DMS 273 treated with DMSO at 0.1 percent for 48 hours (cell line): ENCODE results near the gene MCRIP2.
A peak's percentile ranks its signal among the peaks of the same experiment; 100 is the strongest.
"Not testable (repeated sequence)": the region's sequence is repeated elsewhere in the genome, so short reads cannot be mapped to it uniquely, and the experiment has no call there.

Source experiments
- DNase-seq: peaks from one replicate; lab custom pipeline; 2025; lab: John Stamatoyannopoulos, UW

The MCRIP2 gene

DNA sequence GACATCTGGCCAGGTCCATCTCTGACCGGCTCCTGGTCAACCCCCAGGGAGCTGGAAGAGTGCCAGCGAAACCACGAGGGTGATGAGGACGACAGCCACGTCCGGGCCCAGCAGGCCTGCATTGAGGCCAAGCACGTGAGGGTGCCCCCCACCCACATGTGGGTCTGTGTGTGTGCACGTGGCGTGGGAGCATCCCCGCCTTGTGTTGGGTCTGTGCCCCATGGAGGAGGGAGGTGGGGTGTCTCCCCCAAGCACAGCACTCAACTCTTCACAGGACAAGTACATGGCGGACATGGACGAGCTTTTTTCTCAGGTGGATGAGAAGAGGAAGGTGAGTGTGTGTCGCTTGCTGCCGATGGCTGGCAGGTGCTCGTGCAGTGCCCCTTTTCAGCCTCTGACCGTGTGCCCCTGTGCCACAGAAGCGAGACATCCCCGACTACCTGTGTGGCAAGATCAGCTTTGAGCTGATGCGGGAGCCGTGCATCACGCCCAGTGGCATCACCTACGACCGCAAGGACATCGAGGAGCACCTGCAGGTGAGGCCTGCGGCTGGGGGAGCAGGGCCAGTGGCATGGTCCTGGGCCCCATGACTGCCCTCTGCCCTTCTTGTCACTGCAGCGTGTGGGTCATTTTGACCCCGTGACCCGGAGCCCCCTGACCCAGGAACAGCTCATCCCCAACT is 40.3 kb downstream of the MCRIP2 start:
- DNase-seq, result no peak

DNA sequence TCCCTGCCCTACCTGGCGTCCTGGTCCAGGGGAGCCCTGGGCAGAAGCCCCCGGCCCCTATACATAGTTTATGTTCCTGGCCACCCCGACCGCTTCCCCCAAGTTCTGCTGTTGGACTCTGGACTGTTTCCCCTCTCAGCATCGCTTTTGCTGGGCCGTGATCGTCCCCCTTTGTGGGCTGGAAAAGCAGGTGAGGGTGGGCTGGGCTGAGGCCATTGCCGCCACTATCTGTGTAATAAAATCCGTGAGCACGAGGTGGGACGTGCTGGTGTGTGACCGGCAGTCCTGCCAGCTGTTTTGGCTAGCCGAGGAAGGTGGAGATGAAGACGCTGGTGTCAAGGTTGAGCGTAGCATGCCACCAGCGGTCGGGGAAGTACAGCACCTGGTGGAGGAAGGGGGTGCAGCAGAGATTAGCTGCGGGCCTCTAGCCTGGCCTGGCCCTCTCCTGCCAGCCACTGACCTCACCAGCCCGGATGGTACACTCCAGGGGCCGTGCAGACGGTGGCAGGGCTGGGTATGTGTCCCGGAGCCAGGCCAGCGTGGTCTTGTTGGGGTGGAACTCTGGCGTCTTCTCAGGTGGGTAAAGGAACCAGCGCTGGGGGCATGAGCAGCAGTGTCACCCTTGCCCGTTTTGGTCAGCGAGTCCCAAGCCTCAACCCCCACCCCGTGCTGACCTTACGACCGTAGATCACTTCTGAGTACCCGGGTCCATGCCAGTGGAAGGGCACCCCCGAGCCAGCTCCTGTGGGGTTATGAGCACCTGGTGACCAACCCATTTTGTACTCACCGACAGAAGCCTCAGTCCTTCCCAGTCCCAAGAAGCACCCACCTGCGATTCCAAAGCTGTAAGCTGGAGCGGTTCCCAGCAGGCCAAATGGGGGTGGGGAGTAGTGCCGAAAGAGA is 41.1 kb downstream of the MCRIP2 start:
- no peak for DNase-seq

DNA sequence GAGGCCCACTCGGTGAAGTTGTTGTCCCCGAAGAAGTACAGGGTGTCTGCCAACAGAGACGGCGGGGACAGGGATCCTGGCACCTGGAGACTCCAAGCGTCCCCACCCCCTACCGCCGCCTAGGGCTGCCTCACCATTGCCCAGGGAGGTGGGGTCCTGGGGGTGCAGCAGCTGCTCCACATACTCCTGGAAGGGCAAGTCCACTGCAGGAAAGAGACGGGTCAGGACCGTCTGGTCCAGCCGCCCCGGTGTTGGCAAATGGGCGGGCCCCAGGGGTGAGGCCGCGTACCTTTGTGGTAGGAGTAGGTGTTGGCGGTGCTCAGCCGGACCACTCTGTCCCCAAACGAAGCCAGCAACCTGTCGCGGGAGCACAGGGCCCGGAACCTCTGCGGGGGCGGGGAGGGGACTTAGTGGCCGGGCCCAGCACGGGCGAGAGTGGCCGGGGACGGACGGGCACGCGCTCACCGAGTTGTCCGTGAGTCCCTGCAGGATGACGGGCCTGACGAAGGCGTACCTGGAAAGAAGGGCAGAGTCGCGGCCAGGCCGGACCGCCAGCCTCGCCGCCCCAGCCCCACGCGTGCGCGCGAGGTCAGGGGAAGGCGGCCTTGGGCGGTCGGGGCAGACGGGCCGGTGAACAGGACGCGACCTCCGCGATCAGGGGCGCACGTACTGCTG is 41.9 kb downstream of the MCRIP2 start:
- DNase-seq, result no peak

DNA sequence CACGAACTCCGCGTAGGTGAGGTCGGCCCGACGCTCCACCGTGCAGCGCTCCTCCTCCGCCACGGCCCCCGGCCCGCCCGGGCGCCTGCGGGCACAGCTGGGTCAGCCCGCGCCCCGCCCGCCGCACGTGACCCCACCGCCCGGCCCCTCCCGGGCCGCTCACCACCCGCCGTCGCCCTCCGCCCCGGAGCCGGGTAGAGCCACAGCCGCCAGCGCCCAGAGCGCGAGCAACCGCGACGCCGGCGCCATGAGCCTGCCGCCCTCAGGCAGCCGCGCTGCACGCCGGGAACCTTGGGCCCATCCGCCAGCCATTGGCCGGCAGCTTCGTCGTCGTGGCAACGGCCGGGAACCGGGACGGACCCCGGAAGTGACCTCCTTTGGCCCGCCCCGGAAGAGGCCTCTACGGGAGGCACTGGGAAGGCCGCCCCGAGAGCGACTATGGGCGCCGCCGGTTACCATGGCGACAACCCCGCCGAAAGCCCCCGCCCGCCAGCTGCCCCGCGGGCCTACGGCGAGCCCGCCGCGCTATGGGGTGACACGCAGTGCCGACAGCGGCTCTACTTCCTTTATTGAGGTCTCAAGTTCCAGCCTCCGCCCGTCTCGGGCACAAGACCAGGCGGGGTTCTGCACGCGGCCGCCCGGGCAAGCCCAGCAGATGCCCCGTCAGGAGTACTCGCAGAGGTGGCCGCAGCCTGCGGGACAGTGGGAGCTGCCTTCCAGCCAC is 42.6 kb downstream of the MCRIP2 start, which contains the start of gene JMJD8:
Gene JMJD8 (minus strand): TSS at position 264 of the 724 bp plus-strand sequence. CDS start 15 bp downstream, at position 249.
- peak; percentile 83 for DNase-seq

DNA sequence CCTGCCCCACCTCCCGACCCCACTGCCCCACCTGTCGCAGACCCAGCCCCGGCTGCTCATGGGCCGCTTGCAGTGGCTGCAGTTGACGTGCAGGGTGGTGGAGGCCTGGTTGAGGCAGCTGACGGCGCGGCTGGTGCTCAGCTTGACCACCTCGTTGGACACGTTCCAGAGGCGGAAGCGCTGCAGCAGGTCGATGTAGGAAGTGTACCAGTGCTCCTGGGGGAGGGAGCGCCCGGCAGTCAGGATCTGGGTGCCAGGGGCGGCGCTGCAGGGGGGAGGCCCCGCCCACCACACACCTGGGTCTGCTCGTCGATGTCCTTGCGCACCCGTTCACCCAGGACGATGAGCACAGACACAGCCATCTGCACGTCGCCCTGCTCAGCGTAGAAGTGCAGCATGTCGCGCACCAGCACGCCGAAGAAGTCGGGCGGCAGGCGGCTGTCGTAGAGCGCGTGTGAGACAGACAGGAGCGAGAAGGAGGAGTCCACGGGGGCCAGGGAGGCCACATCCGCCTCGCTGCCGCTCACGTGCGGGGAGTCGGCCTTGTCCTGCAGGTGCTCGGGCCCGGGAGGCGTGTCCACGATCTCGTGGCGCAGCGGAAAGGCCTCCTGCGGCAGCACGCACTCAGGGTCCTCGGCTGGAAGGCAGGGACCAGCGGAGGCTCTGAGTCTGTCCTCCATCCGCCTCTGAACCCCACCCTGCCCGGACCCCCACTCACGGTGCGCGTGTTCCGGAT is 43.5 kb downstream of the MCRIP2 start:
- DNase-seq, result no peak

DNA sequence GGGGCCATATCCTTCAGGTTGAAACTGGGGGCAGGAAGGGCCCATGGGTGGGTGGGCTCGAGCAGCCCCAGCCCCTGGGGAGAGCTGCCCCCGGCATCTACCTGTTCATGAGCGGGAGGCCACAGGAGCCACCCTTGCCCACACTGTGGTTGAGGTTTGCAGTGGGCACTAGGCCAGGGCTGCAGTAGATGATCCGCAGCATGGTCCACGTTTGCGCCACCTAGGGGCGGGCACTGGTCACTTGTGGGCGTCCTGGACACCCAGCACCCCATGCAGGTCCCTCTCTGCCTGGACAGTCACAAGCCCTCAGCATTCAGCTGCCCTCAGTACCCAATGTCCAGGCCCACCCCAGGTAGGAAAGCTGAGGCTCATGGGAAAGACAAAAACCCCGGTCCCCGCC is 44.3 kb downstream of the MCRIP2 start:
- DNase-seq, result no peak

DNA sequence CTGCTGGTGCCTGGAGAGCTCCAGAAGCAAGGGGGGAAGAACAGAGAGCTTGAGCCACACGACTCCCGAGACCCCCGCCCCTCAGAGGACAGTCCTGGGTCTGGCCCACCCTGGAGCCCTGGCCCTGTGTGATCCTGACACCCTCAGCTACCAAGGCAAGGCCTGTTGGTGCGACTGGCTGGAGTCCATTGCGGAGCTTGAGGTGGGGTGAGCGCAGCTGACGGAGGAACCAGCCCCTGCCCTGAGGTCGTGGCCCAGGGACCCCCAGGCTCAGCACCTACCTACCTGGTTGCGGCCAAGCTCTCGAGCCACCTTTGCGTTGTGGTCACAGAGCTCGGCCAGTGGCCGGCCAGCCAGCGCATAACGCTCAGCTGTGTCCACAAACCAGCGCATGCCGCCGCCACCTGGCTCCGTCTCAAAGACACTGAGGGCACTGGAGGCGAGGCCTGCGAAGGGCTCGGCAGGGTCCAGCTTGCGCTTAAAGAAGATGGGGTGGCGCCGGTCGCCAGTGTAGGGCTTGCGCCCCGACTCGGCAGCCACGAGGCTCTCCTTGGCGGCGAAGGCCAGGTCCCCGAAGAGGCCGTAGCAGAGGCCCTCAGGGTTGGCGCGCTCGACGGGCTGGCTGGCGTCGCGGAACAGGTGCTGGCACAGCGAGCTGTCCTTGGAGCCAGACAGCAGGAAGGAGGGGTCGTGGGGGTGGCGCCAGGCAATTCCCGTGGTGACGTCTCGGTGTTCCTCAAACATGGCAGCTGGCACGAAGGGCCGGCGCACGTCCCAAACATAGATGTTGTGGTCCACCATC is 45.0 kb downstream of the MCRIP2 start:
- DNase-seq, result no peak

DNA sequence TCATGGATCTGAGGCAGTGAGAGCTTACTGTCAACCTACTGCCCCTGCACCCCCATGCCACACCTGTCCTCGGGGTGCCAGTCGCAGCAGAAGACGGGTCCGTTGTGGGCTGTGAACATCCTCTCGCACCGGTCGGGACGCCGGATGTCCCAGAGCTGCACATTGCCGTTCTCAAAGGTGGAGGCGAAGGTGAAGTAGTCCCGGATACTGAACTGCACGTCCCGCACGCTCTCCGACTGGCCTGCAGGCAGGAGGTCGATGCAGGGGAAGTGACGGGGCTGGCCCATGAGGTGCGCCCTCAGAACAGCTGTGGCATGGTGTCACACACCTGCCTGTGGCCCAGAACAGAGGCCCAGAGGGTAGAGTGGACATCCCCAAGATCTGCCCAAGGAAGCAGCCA is 45.9 kb downstream of the MCRIP2 start:
- no peak for DNase-seq

DNA sequence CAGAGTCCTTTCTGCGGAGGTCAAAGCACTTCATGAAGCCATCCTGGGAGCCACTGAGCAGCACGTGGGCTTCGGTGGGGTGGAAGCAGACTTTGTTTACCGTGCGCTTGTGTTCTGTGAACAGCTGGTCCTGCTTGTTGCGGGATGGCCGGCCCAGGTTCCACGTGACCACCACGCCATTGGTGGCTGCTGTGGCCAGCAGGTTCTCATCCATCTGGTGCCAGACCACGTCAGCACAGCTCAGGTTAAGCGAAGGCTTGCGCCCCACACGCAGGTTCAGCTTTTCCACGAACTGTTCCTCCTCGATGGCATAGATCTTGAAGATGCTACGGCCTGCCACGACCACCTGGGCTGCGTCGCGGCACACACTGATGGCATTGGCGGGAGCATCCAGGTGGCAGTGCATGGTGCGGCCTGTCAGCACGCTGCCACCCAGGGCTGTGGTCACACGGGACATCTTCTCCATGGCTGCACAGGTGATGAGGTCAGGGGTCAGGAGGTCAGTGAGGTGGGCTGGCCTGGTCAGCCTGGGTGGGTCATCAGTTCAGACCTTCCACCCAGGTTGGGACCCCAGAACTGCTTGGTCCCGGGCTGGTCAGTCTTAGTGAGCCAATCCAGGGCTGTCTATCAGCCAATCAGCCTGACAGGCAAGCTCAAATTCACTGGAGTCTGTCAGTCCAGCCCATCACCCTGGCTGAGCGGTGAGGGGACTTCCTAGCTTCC is 47.7 kb downstream of the MCRIP2 start:
- no peak for DNase-seq

DNA sequence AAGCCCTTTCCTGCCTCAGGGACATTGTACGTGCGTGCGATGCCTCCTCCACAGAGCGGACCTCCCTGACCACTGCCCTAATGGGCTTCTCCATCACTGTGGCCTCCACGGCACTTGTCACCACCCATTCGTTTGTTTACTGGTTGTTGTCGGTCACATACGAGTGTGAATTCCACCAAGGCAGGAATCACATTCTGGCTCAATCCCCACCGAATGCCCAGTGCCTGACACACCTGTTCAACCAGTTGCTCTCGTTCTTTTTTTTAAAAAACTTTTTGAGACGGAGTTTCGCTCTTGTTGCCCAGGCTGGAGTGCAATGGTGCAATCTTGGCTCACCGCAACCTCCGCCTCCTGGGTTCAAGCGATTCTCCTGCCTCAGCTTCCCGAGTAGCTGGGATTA is 49.6 kb downstream of the MCRIP2 start:
- DNase-seq, result not testable (repeated sequence)

DNA sequence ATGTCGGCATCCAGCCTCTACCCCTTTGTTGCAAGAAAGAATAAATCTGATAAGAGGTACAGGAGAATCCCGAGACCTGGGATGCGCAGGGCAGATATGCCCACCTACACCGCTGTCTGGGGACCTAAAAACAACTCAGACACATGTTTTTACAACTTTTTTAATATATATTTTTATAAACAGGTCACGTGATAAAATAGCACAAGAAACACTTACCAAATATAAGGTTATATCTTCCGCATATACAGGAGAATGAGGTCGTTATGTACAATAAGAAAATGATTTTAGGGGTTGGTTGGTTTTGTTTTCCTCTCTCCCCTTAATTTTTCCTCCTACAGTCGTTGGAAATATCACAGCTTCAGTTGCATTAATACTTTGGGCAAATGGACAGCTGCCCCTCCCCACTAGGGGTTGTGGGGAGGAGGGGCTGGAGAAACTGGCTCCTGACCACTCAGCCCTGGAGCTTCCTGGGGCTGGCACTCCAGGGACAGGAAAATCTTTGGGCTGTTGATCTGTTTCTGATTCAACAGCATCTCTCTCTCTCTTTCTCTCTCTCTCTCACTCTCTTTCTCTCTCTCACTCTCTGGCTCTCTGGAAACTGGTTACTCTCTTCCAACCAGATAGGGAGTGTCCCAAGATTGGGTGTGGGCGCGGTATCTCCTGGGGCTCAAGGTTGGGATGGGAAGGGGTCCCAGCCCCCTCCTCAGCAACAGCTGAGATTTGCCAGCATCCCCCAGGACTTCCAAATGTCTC is 50.9 kb downstream of the MCRIP2 start:
- DNase-seq, result no peak

DNA sequence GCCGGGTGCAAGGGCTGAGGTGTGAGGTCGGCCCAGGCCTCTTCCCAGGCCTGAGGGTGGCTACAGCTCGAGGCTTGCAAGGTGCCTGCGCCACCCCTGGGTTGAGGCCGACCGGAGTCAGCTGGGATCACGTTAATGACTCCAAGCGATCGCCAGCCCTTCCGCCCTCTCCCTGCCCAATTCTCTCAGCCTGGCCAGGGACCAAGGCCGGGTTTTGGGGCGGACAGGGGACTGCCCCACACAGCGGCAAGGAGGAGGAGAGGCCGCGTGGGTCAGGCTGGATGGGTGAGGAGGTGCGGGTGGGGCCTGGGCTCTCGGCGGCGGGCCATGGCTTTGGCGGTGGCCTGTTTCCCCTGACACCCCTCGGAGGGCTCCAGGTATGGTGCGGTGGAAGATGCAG is 51.7 kb downstream of the MCRIP2 start:
- no peak for DNase-seq

DNA sequence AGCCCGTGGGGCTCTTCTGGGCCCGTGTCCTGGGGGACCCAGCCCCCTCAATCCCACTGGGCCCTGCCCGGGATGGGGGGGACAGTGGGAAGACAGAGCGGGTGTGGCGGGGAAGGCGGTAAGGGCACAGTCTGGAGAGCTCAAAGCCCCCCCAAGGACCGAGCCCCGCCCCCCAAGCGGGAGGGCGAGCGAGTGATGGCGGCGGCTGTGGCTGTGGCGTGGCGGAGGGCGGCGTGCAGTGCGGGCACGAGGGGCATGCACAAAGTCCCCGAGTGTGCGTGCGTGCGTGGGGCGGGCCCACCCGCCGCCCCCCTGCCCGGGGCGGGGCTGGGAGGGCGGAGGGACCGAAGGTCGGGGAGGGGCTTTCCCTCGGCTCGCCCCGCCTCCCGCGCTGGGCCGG is 52.1 kb downstream of the MCRIP2 start:
- no peak for DNase-seq

DNA sequence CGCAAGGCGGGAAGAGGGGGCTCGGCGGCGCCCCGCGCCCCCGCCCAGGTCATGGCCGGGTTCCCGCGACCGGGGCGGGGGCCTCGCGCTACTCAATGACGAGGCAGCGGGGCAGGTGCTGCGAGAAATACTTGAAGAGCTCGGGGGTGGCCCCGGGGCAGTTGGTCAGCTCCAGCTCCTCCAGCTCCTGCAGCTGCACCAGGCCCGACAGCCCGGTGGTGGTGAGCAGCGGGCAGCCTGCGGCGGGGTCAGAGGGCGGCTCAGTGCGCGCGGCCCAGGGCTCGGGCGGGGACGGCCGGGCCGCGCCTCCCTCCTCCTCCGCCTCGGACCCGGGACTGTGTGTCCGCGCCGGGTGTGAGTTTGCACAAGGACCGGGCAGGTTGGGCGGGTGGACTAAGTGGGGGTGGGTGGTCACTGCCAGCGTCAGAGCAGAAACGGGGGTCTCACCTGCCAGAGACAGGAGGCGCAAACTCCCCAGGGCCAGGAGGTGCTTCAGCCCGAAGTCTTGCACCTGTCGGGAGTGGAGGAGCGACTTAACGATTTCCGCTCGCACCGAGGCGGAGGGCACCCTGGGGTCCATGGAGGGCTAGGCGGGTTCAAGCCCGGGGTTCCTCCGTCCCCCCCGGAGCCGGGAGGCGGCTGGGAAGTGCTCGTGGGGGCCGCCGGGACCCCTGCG is 52.7 kb downstream of the MCRIP2 start:
- no peak for DNase-seq

DNA sequence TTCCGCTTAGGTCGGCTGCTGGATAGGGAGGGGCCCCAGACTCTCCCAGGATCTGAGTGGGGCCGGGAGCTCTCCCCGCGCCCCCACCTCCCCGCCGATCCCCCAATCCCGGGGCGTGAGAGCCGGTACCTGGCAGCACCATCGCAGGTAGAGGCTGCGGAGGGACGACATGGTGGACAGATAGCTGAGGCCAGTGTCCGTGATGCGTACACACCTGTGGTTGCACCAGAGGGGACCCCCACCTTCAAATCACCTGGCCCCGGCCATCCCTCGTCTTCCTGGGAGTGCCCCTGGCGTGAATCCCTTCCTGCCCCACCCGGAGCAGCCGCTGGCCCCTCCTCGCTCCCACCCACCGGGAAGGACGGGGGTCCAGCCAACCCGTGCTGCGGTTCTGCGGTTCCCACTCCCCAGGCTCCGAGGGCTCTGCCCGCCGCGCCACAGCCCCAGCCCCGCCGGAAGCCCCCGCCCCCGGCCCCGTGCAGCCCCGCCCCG is 53.3 kb downstream of the MCRIP2 start:
- DNase-seq, result no peak

DNA sequence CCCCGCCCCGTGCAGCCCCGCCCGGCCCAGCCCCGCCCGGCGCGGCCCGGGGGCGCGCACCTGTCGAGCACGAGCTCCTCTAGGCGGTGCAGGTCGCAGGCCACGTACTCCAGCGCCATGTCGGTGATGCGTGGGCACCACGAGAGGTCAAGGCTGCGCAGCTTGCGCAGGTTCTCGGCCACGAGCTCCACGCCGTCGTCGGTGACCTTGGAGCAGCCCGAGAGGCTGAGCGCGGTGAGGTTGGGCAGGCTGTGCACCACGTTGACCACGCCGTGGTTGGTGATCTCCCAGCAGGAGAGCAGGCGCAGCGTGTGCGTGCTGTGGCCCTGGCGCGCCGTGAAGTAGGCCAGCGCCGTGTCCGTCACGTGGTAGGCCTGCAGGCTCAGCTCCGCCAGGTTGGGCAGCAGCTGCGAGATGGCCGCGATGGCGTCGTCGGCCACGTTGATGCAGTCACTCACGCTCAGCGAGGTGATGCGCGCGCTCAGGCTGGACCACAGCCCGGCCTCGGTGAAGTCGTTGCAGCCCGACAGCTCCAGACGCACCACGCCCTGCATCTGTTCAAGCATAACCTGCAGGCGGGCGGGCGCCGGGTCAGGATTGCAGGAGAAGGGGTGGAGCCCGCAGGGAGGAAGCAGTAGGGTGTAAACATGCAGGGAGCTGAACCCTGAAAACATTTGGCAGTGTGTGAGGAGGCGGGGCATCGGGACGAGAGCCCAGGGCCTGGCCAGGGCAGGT is 53.9 kb downstream of the MCRIP2 start:
- DNase-seq, result no peak
